NCI-H748 (cell line): ENCODE measurements around the gene CARD6.
"Not testable (repeated sequence)": the region's sequence is repeated elsewhere in the genome, so short reads cannot be mapped to it uniquely, and the experiment has no call there.

Source experiments
- DNase-seq: peaks from one replicate; lab custom pipeline; 2025; ENCODE audit not compliant: unreplicated experiment; lab: John Stamatoyannopoulos, UW

The CARD6 gene

DNA sequence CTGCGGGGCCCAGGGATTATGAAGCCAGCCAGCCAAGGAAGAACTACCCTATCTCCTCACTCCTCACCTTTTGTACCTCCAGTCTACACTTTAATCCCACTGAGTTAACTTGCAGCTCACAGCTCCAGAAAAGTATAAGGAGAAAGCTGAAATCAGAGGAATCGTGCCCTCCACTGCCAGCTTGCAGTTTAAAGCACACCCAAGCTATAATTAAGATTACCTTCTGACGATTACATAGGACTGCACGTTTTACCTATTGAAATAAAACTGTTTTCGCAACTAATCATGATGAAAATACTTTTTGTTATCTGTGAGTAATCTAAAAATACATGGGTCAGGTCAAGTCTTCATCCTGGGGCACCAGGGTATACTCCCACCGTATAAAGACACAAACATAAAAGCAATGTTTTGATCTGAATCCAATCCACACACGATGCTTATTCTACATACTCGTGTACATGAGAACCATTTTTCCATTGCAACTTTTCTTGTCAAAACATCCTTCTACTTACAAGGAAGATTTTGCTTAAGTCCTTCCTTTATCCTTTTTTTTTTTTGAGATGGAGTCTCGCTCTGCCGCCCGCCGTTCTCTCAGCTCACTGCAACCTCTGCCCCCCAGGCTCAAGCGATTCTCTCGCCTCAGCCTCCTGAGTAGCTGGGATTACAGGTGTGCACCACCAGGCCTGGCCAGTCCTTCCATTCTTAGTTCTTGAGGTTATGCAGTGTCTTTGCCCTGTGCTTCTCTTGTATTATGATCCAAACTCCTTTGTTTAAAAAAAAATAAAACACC is 13.8 kb upstream of the CARD6 start:
- DNase-seq: no peak

DNA sequence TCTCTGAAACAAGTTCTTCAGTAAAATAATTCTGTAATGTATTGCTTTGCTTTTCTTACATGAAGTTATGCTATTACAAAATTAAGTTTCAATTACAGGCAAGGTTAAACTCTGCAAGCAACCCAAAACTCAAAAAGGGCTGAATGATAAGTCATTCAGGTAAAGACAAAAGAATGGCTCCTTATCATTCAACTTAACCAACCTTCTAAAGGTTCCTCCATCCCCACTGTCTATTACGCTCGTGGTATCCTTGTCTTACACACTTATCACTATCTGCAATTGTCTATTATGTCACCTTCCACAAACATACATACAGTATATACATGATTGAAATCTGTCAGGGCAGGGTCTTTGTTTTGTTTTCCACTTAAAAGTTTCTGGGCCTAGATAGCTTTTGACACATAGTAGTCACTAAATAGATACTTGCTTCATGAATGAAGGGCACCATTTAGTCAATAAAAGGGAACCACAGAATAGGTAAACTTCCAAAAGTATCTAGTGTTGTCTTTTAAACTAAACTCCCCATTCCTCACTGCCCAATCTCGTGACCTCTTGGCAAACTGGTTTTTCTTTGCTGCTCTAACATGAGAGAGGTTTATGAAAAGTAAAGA is 13.0 kb upstream of the CARD6 start:
- DNase-seq: no peak

GRCh38 chr5:40828690-40829661 is 12.2 kb upstream of the CARD6 start:
- DNase-seq: no peak

GRCh38 chr5:40829748-40830533 is 11.2 kb upstream of the CARD6 start:
- DNase-seq: no peak

- DNase-seq: no peak
These were observed 9.6 kb upstream of the CARD6 start for GRCh38 chr5:40831346-40832210.

DNA sequence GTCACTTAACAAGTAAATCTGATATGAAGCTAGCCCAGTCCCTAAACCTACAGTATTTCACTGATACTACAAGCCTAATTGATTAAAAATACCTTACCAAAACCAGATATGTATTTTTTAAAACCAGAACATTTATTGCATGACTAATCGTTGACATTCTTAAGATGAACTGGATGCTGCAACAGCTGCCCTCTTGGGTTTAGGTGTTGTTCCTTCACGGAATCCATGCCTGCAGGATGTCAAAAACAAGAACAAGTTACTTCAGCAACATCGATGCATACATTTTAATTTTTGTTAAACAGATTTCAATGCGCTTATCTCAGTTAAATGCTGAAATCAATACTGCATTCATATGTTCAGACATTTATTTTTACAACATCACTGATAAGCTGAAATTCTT is 8.8 kb upstream of the CARD6 start:
- no peak for DNase-seq

- DNase-seq: no peak
These were observed 7.4 kb upstream of the CARD6 start for GRCh38 chr5:40833712-40834229.

- peak; percentile 75 for DNase-seq
These were observed 6.7 kb upstream of the CARD6 start for GRCh38 chr5:40834391-40834848.

DNA sequence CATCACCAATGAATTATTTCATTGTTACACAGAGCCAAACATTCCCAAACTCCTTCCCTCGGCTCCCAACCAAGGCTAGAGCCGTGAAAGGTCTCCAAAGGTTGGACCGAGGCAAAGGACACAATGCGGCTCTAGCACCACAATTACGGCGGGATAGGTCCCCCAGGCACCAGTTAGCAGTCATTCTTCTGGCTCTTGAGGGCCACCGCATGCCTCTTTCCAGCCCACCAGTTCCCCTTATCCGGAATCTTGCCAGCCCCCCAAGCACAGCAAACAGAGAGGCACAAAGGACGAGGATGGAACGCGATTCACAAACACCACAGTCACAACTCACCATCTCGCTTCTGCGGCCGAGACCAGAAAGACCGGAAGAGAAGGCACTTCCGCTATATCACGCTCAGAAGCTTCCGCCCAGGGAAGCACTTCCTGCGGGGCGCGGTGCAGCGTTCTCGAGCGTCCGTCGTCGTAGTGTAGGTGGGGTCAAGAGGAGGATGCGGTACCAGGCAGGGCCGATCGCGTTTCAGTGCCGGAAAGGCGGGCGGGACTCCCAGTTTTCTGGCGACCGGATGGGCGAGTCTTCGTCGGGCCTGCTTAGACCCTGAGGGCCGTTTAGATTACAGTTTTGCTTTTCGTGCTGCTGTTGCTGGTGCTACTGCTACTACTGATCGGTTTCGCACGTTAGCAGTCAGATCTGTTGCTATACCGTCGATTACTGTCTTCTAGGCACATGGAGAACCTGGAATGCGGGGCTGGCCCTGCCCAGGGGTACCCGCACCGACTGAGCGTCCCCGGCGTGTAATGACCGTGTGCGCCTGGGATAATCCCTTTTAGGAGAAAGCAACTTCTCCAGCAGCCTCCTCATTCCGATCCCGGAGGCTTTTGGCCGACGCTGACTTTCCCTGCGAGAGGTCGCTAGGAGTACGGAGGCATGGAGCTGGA is 6.0 kb upstream of the CARD6 start, which contains the start of gene RPL37:
RPL37 (minus strand) TSS at position 374 of the 939 bp plus-strand sequence; CDS start at position 337, 37 bp downstream.
- DNase-seq: peak; percentile 100

- no peak for DNase-seq
These were observed 3.1 kb upstream of the CARD6 start for GRCh38 chr5:40838086-40838485.

DNA sequence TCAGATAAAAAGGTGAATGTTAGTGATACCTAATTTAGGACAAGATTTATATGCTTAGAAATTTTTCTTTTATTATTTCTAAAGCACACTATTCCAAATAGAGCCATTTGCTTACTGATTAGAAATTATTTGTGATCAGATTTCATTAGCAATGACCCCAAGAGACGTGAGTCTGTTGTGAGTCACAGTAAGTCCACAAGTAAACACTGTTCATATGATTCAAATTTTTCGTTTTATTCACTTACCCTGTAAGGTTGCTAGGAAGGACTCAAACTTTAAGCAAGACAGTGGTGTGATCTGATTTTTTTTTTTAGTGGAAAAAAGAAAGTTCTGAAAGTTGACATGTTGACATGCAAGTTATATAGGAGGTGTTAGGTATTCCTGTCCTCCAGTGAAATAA is 1.2 kb downstream of the CARD6 start:
- DNase-seq: no peak

DNA sequence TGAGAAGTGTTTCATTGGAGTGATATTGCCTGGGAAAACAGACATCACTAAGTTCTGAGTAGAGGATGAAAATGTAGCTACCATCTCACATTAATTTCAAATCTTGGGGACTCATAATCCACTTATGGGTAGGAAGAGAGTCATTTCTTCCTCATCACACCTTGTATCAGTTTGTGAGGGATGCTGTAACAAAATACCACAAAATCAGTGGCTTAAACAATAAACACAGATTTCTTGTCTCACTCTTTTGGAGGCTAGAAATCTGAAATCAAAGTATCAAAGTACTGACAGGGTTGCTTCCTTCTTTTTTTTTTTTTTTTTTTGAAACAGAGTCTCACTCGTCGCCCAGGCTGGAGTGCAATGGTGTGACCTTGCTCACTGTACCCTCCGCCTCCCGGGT is 3.4 kb downstream of the CARD6 start:
- no peak for DNase-seq

DNA sequence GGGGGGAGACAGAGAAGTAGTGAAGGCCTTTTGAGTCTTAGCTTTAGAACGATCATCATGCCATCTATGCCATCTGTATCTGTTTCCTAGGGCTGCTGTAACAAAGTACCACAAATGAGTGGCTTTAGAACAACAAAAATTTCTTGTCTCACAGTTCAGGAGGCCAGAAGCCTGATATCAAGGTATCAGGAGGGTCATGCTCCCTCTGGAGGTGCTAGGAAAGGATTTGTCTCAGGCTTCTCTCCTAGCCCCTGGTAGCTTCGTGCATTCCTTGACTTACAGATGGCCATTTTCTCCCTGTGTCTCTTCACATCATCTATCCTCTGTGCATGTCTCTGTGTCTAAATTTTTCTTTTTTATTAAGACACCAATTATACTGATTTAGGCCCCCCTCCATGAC is 5.2 kb downstream of the CARD6 start:
- DNase-seq: no peak

DNA sequence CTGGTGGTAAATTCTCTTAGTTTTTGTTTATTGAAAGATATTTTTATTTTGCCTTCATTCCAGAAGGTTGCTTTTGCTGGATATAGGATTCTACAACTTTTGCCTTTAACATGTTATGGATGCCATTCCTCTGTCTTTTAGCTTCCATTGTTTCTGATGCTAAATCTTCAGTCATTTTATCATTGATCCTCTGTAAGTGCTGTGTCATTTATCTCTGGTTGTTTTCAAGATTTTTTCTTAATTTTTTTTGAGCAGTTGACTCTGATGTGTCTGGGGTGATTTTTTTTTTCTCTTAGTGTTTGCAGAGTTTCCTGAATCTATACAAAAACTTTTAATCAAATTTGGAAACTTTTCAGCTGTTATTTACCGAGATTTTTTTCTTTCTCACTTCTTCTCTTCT is 6.4 kb downstream of the CARD6 start:
- no peak for DNase-seq

- DNase-seq: peak; percentile 67
These were observed 12.5 kb downstream of the CARD6 start for GRCh38 chr5:40853632-40854192.

DNA sequence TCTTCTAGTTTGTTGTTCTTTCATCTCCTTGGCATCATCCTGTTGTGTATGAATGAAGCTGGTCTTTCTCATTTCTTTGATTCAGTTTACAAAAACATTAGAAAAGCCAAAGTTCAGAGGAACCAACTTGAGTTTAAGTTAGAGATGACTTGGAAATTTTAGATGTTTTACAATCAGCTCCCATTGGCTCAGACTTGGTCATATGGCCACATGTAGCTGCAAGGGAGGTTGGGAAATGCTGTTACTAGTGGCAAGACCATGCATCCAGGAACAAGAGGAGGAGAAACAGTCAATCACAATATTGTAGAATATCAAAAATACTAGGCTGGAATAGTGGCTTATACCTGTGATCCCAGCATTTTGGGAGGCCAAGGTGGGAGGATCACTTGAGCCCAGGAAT is 19.5 kb downstream of the CARD6 start:
- DNase-seq: no peak

DNA sequence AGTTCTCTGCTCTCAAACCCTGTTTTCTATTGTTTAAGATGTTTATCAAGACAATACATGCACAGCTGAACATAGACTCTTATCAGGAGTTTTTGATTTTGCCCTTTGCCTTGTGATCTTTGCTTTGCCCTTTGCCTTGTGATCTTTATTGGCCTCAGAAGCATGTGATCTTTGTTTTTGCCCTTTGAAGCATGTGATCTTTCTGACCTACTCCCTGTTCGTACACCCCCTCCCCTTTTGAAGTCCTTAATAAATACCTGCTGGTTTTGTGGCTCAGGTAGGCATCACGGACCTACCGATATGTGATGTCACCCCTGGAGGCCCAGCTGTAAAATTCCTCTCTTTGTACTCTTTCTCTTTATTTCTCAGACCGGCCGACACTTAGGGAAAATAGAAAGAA is 23.8 kb downstream of the CARD6 start:
- not testable (repeated sequence) for DNase-seq

DNA sequence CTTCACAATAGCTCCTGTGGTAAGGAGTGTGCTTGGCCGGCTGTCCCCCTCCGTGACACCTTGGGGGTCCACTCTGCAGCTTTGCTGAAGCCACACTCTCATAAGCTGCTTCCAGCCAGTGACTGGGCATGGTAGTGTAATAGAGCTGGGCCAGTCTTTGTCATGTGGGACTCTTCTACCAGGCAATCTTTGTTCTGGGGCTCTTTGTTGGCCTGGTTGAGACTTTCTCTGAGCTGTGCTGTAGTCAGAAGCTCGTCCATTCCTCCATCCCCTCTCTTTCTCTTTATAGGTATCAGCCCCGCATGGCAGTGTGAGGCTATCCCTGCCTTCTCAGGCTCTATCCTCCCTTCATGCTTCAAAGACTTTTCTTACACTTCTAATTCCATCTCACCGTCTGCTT is 25.7 kb downstream of the CARD6 start:
- DNase-seq: no peak
